ENCODE data around the gene TTYH1.

GRCh38 chr19:54448040-54448773, 32.9 kb downstream of the TTYH1 start:
- TF ChIP-seq FOXM1 (IDR thresholded peaks at IDR 0.05; ENCODE audit: borderline replicate concordance) (no peak), ZNF384 (IDR thresholded peaks at IDR 0.05) (no peak), FOXK2 (IDR thresholded peaks at IDR 0.05) (no peak), SUZ12 (IDR thresholded peaks at IDR 0.05) (no peak), TARDBP (IDR thresholded peaks at IDR 0.05) (no peak), SP1 (IDR thresholded peaks at IDR 0.05) (no peak), HDGF (IDR thresholded peaks at IDR 0.05; ENCODE audit: borderline replicate concordance) (no peak), PKNOX1 (IDR thresholded peaks at IDR 0.05) (no peak), FOXA1 (IDR thresholded peaks at IDR 0.05) (no peak), BHLHE40 (IDR thresholded peaks at IDR 0.05; ENCODE audit: borderline replicate concordance) (no peak), ARNT (IDR thresholded peaks at IDR 0.05) (no peak), ELF4 (IDR thresholded peaks at IDR 0.05) (no peak), NFRKB (IDR thresholded peaks at IDR 0.05) (no peak)

Data from HEK293T (cell line).